GM12864 (cell line): ENCODE results near the gene GRM7.
A peak's percentile ranks its signal among the peaks of the same experiment; 100 is the strongest.

Experiments
- DNase-seq: peaks from one replicate; pipeline ENCODE4 v3.0.0-alpha.2; 2011; ENCODE audit warnings: low read depth
- H3K4me3 ChIP-seq: 2 replicates; pipeline ENCODE4 v1.5.1; 2011; ENCODE audit warnings: mild to moderate bottlenecking, low read depth, low read length, control low read depth
- TF ChIP-seq, protein P1 (sequence below): IDR thresholded peaks from 2 replicates; pipeline ENCODE4 v1.5.1; 2011; ENCODE audit warnings: low read depth, mild to moderate bottlenecking, moderate library complexity, low read length, control low read depth, inconsistent platforms; ENCODE audit errors: missing control alignments

The GRM7 gene

DNA sequence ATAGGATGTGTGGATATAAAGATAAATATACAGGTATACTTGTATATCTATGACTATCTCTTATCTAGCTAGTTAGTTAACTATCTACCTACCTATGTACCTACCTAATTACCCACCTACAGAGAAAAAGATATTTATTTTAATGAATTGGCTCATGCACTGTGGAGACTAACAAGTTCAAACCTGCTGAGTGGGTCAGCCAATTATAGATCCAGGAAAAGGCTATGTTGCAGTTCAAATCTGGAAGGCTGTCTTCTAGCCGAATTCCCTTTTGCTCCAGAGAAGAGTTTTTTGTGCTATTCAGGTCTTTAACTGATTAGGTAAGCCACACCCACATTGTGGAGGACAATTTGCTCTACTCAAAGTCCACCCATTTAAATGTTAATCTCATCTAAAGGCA, 335.0 kb downstream of the GRM7 start:
- no peak overlapping the region for H3K4me3 ChIP-seq
- no peak for DNase-seq
- TF ChIP-seq, protein P1, sequence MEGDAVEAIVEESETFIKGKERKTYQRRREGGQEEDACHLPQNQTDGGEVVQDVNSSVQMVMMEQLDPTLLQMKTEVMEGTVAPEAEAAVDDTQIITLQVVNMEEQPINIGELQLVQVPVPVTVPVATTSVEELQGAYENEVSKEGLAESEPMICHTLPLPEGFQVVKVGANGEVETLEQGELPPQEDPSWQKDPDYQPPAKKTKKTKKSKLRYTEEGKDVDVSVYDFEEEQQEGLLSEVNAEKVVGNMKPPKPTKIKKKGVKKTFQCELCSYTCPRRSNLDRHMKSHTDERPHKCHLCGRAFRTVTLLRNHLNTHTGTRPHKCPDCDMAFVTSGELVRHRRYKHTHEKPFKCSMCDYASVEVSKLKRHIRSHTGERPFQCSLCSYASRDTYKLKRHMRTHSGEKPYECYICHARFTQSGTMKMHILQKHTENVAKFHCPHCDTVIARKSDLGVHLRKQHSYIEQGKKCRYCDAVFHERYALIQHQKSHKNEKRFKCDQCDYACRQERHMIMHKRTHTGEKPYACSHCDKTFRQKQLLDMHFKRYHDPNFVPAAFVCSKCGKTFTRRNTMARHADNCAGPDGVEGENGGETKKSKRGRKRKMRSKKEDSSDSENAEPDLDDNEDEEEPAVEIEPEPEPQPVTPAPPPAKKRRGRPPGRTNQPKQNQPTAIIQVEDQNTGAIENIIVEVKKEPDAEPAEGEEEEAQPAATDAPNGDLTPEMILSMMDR: no peak

DNA sequence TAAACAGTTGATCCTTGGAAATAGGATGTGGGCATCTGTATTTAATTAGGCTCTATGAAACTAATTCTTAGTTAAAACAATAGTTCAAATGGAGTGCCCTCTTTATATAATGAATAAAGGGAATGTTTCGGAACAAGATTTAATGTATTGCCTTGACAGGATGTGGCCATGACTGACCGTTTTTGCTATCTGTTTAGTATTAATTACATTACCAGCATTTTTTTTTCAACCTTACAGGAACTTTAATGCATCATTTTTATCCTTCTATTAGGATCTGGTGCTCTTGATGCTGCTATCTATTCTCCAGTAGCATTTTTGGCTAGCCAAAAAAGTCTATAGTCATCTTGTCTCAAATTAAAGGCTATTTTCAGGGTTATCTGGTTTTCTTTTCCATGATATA, 340.9 kb downstream of the GRM7 start:
- H3K4me3 ChIP-seq: no peak overlapping the region
- TF ChIP-seq, protein P1: no peak
- DNase-seq: no peak

DNA sequence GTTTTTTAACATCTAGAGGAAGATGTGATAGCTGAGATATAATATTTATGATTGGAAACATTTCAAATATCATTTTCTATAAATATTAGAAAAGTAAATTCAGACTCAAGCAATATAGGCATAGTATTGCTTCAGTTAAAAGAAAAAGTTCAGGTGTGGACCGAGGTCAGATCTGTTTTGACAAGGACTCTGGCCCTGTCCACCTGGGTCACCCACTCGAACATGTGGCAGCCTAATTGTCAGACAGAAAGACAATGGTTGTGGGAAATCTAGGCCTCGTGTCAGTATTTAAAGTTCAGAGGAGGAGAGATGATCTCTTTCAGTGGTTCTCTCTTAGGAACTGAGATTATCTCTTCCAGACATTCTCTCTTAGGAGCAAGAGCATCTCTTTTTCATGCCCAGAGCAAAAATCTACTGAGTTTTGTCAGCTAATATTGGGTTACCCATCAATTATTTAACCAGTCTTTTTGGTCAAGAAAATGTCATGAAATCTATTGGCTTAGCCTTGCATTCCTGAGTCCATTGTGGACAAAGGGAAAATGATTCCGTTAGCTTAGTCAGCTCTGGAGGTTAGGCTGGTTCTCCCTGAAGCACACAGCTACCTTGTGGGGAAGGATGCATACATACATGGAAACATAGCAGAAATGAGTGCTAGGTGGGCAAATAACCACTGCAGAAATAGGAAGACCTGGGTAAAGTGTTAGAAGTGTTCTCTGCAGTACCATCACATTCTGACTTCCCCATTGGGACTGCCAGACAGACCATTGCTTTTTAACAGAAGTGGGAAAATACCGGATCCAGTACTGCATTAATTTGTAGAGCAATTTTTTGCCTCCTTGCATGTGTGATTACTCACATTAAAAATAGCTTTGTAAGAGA, 343.3 kb downstream of the GRM7 start:
- TF ChIP-seq, protein P1: no peak
- DNase-seq: no peak
- H3K4me3 ChIP-seq: no peak overlapping the region

DNA sequence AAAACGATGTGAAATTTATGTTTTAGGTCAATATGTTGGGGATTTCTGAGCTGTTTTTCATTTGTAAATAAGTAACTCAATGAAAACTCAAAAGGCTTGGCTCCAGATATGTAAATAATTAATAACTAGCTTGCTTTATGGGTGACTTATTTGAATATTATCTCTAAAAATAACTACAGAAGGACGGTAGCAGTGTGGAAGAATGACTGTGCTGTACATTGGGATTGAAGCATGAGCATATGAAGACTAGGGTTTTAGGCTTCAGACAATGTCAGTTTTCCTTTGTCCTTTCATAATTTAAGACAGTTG, 343.9 kb downstream of the GRM7 start:
- TF ChIP-seq, protein P1: no peak

DNA sequence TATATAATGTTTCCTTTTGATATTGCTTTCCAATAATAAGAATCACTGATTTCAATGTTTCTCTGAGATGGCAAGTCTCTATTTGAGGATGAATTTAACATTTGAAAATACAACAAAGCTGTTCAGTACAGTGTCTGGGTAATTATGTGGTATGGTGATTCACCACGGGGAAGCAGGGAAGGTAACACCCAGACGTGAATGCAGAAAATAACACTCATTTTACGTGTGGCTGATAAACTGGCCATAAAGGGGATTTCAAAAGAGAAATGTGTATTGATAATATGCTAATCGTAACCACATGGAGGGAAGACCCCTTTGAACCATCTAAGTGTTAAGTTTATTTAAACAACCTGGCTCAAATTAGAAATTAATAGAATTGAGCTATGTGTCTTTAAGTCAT, 344.6 kb downstream of the GRM7 start:
- DNase-seq: no peak
- TF ChIP-seq, protein P1: no peak
- peak overlapping the region; percentile 6; the same call in 1 of the 2 replicates for H3K4me3 ChIP-seq

More for the DNA sequence above, 343.9 kb downstream of the GRM7 start:
- no peak overlapping the region for H3K4me3 ChIP-seq
- no peak for DNase-seq

DNA sequence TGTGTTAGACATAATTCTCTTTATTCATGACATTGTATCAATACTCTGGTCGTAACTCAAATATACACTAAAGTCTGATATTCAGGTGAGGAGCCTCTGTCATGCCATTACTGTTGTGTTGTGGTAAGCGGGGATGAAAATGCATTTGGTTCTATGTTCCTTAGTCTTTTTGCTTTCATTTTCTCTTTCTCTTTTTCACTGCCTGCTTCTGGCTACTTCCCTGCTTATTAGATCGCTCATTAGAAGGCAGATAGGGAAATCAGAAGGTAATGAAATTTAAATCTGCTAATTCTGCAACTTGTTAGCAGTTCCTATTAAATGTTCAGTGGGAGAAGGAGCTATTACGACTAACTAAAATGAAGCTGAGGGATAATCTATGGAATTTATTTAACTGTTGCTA, 345.0 kb downstream of the GRM7 start:
- H3K4me3 ChIP-seq: peak overlapping the region; percentile 6; the same call in 1 of the 2 replicates
- DNase-seq: no peak
- TF ChIP-seq, protein P1: no peak

DNA sequence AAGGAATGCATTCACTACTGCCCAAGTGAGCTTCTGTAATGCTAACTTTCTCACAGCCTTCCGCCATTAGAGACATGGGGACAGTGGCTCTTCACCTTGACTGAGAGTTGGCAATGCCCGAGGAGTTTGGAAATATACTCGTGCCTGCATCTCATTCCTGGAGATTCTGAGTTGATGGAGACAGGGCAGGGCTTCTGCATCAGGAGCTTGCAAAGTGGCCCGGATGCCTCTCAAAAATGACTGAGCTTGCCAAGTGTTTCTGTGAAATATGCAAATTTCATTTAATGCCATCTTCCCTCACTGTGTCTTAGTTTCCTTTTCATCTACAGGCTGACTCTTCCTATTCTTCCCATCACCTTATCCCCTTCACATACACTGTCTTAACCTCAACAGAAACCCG, 346.2 kb downstream of the GRM7 start:
- no peak overlapping the region for H3K4me3 ChIP-seq
- no peak for DNase-seq
- TF ChIP-seq, protein P1: no peak
